ENCODE results near the gene CLEC18B. TPM values are rescaled to one million over a fixed set of nuclear protein-coding genes. Genes with fewer than 3 reads are reported as not detected.
"Not testable (repeated sequence)": the region's sequence is repeated elsewhere in the genome, so short reads cannot be mapped to it uniquely, and the experiment has no call there.

CLEC18B gene
- total RNA-seq, 1 experiment from 2014 or later: 0.87 TPM

GRCh38 chr16:74373847-74374184 lies 47.5 kb downstream of the CLEC18B start:
- CTCF ChIA-PET: interaction anchor here (0.7 kb wide), 1 partner anchor 182 kb away, joined by 4 read pairs; no protein-coding TSS in a partner anchor
- H3K9ac ChIP-seq (ENCODE audit: low read length); H3K27me3 ChIP-seq (ENCODE audit: low read length): not testable (repeated sequence)

GRCh38 chr16:74372953-74373846 lies 48.1 kb downstream of the CLEC18B start:
- BruUV-seq (replicated peaks): no TSS peak
- no peaks in the 10 kb centered on the region for H3K9me2 ChIP-seq (replicated peaks; ENCODE audit: low read length)
- H3K9ac ChIP-seq (ENCODE audit: low read length): no peak overlapping the region
- H3K9me3 ChIP-seq (ENCODE audit: low read length): no peaks in the 10 kb centered on the region
- H3K27ac ChIP-seq (ENCODE audit: low read length): no peak overlapping the region
- ChIA-PET POLR2A (ENCODE audit: unreplicated experiment) (no interaction called here), CTCF (interaction anchor here (0.7 kb wide), 1 partner anchor 183 kb away, joined by 4 read pairs; no protein-coding TSS in a partner anchor)
- ATAC-seq (no peak), DNase-seq (no peak)
- H4K20me1 ChIP-seq (ENCODE audit: low read length): no peaks in the 10 kb centered on the region
- H3K4me3 ChIP-seq (ENCODE audit: low read length): no peak overlapping the region
- no peaks in the 10 kb centered on the region for H3K79me2 ChIP-seq (ENCODE audit: low read length)
- no peaks in the 10 kb centered on the region for H3K4me1 ChIP-seq (ENCODE audit: insufficient read depth, low read length)
- no peak overlapping the region for H2AFZ ChIP-seq (ENCODE audit: low read length)
- TF ChIP-seq EZH2phosphoT487 (IDR thresholded peaks at IDR 0.05; ENCODE audit: borderline replicate concordance, low read length): no peak
- no peak for TF ChIP-seq CTCF (conservative IDR thresholded peaks at IDR 0.05; ENCODE audit: low read depth, low read length)
- no peak for TF ChIP-seq EZH2 (IDR thresholded peaks at IDR 0.05; ENCODE audit: low read length, unreplicated experiment)
- no peak overlapping the region for H3K4me2 ChIP-seq (ENCODE audit: low read length)
- no peaks in the 10 kb centered on the region for H3F3A ChIP-seq (ENCODE audit: low read length, unreplicated experiment)
- H3K27me3 ChIP-seq (ENCODE audit: low read length): no peaks in the 10 kb centered on the region
- H3K36me3 ChIP-seq (ENCODE audit: low read depth, low read length): no peaks in the 10 kb centered on the region
- intact Hi-C loops (cut with micrococcal nuclease): no loop called here

More at GRCh38 chr16:74373847-74374184, 47.5 kb downstream of the CLEC18B start:
- POLR2A ChIA-PET (ENCODE audit: unreplicated experiment); H3K27ac ChIP-seq (ENCODE audit: low read length); H3K36me3 ChIP-seq (ENCODE audit: low read depth, low read length); H3K4me2 ChIP-seq (ENCODE audit: low read length); H3F3A ChIP-seq (ENCODE audit: low read length, unreplicated experiment); H3K4me3 ChIP-seq (ENCODE audit: low read length); H3K79me2 ChIP-seq (ENCODE audit: low read length); H3K9me2 ChIP-seq (replicated peaks; ENCODE audit: low read length); BruUV-seq (replicated peaks); H3K9me3 ChIP-seq (ENCODE audit: low read length); ATAC-seq; DNase-seq; H4K20me1 ChIP-seq (ENCODE audit: low read length); intact Hi-C loops (cut with micrococcal nuclease); H2AFZ ChIP-seq (ENCODE audit: low read length); H3K4me1 ChIP-seq (ENCODE audit: insufficient read depth, low read length): not testable (repeated sequence)

GRCh38 chr16:74372369-74372768 lies 48.9 kb downstream of the CLEC18B start:
- Histone ChIP-seq H4K20me1 (ENCODE audit: low read length) (no peaks in the 10 kb centered on the region), H3K9me3 (ENCODE audit: low read length) (no peaks in the 10 kb centered on the region), H3K4me2 (ENCODE audit: low read length) (no peak overlapping the region), H3K9ac (ENCODE audit: low read length) (no peak overlapping the region), H3K79me2 (ENCODE audit: low read length) (peaks cover 5% of the 10 kb centered on the region), H3K4me3 (ENCODE audit: low read length) (no peak overlapping the region), H3F3A (ENCODE audit: low read length, unreplicated experiment) (no peaks in the 10 kb centered on the region), H3K36me3 (ENCODE audit: low read depth, low read length) (no peaks in the 10 kb centered on the region), H3K9me2 (replicated peaks; ENCODE audit: low read length) (no peaks in the 10 kb centered on the region), H3K4me1 (ENCODE audit: insufficient read depth, low read length) (no peaks in the 10 kb centered on the region), H2AFZ (ENCODE audit: low read length) (no peak overlapping the region), H3K27me3 (ENCODE audit: low read length) (no peaks in the 10 kb centered on the region), H3K27ac (ENCODE audit: low read length) (no peak overlapping the region)
- intact Hi-C loops (cut with micrococcal nuclease): no loop called here
- DNase-seq (no peak), ATAC-seq (no peak)
- POLR2A ChIA-PET (ENCODE audit: unreplicated experiment): no interaction called here
- TF ChIP-seq EZH2phosphoT487 (IDR thresholded peaks at IDR 0.05; ENCODE audit: borderline replicate concordance, low read length) (no peak), EZH2 (IDR thresholded peaks at IDR 0.05; ENCODE audit: low read length, unreplicated experiment) (no peak), CTCF (conservative IDR thresholded peaks at IDR 0.05; ENCODE audit: low read depth, low read length) (no peak)
- CTCF ChIA-PET: no interaction called here
- BruUV-seq (replicated peaks): no TSS peak

GRCh38 chr16:74370338-74371135 lies 50.7 kb downstream of the CLEC18B start:
- CTCF ChIA-PET; POLR2A ChIA-PET (ENCODE audit: unreplicated experiment); intact Hi-C loops (cut with micrococcal nuclease); H4K20me1 ChIP-seq (ENCODE audit: low read length); H3K4me2 ChIP-seq (ENCODE audit: low read length); H3K36me3 ChIP-seq (ENCODE audit: low read depth, low read length); H3K9me3 ChIP-seq (ENCODE audit: low read length); H3K27ac ChIP-seq (ENCODE audit: low read length); H3K9me2 ChIP-seq (replicated peaks; ENCODE audit: low read length); H3F3A ChIP-seq (ENCODE audit: low read length, unreplicated experiment); ATAC-seq; BruUV-seq (replicated peaks); H2AFZ ChIP-seq (ENCODE audit: low read length); H3K9ac ChIP-seq (ENCODE audit: low read length); H3K4me3 ChIP-seq (ENCODE audit: low read length); DNase-seq; H3K4me1 ChIP-seq (ENCODE audit: insufficient read depth, low read length); H3K27me3 ChIP-seq (ENCODE audit: low read length): not testable (repeated sequence)
- H3K79me2 ChIP-seq (ENCODE audit: low read length): peaks cover 19% of the 10 kb centered on the region

Data from PC-3 (cell line).